NCI-H774 (cell line): ENCODE data around the gene CYRIA.

Experiments used
- DNase-seq: peaks from one replicate; lab custom pipeline; 2025; lab: John Stamatoyannopoulos, UW

Gene CYRIA

DNA sequence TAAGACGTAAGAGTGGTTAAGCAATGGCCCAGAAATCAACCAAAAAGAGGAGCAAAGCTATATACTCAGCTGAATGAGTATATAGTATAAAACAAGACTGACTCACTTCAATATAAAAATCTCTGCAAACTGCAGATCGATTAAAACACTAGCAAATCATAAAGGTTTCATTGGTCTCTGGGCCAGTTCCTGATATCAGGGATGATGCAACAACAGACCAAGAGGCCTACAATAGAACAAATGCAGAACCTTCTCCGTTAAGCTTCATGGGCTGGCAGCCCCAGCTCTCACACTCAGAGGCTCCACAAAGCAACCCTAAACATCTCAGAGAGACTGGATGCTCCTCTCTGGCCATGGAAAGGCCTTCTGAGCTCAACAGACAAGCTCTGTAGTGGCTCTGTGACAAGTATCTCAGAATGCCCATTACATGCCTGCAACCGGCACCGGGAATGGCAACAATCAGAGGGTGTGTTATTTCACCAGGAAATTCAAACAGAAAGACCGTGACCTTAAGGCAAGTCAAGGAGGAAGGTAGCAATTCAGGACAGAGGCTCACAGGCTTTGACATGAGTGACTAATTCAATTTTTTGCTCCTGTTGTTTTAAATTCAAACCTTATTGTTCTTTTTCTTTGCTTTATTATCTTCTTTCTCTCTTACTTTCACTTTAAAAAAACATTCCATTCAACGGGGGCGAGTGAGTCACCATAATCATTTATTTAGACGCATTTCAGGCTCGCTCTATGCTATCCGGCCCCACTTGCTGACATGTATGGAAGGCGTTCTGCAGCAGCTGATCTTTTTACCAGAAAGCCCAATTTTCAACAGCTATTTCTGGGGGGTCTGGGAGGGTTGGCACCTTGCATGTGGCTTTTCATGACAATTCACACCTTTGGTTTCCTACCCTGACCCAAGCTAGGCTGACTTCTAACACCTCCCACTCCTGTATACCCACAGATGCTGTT is 15.1 kb downstream of the CYRIA start:
- DNase-seq, result no peak

DNA sequence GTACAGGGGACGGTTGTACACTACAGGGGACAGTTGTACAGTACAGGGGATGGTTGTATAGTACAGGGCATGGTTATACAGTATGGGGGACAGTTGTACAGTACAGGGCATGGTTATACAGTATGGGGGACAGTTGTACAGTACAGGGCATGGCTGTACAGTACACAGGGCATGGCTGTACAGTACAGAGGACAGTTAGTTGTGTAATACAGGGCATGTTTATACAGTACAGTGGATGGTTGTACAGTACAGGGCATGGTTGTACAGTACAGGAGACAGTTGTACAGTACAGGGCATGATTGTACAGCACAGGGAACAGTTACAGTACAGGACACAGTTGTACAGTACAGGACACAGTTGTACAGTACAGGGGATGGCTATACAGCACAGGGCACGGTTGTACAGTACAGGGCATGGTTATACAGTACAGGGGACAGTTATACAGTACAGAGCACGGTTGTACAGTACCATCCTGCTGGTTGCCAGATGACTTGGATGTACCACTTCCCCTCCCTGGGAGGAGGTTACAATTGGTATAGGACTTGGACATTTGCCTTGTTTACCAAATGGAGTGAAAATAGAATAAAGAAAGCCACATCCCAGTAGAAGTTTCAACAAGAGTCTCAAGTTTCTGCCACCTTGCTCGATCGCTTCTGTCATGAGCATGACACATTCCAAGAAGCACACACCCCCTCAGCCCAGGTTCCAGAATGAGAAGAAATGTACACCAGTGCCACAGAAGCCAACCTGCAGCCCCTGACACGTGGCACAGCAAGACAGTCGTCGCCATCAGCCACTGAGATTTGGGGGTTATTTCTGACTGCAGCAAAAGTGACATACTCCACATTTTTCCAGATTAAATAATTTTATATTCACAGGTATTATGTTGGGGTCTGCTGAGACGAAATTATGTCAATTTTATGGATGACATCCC is 16.0 kb downstream of the CYRIA start:
- no peak for DNase-seq

- DNase-seq, result no peak
Observed at GRCh38 chr2:16647992-16648617, 17.5 kb downstream of the CYRIA start.

- DNase-seq, result no peak
Observed at GRCh38 chr2:16645775-16646559, 19.7 kb downstream of the CYRIA start.

DNA sequence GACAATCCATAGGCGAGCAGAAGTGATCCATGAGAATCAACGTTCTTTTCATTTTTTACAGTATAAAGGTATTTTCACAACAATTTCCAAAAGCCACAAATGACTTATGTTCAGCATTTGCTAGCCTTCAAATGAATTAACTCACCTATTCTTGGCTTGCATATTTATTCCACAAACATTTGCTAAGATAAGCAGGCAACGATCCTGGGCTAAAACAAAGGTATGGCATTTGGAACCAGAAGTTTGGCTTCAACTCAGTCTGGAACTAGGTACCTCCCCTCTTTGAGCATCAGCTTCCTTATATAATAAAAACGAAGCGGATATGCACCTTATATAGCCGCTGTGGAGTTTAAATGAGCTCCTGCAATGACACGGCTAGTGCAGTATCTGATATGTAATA is 20.5 kb downstream of the CYRIA start:
- DNase-seq, result no peak

DNA sequence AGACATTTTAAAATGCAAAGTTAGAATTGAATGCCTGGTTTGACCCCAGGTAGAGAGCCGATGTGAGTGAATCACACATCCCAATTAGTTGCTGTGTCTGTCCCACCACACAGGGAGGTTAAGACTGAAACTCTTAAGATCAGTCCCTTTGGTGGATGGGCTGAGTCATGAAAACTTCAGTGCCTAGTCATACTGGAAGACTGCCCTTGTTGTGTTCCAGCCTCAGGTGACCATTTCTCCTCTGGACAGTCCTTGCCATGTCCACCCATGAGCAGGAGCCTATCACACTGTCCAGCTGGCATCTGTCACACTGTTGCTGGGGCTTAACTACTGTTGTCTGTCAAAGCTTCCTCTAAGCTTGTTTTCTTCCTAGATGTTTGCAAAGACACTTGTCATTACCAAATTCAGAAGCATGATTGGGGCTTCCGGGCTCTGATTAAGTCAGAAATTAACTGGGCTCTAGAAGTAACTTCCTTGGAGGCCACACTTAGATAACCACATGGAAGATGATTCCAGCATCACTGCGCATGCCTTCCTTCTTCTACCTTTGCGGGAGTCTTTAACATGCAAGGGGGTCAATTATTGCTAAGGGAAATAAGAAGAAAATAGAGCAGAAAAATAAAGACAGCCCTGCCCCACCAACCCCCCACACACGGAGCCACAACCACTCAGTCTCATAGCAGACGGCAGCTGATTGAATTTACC is 21.3 kb downstream of the CYRIA start:
- no peak for DNase-seq

- no peak for DNase-seq
Observed at GRCh38 chr2:16643099-16643498, 22.5 kb downstream of the CYRIA start.

GRCh38 chr2:16642088-16642487 is 23.5 kb downstream of the CYRIA start:
- no peak for DNase-seq

GRCh38 chr2:16641509-16641908 is 24.1 kb downstream of the CYRIA start:
- no peak for DNase-seq

- DNase-seq, result no peak
Observed at GRCh38 chr2:16640867-16641266, 24.8 kb downstream of the CYRIA start.

DNA sequence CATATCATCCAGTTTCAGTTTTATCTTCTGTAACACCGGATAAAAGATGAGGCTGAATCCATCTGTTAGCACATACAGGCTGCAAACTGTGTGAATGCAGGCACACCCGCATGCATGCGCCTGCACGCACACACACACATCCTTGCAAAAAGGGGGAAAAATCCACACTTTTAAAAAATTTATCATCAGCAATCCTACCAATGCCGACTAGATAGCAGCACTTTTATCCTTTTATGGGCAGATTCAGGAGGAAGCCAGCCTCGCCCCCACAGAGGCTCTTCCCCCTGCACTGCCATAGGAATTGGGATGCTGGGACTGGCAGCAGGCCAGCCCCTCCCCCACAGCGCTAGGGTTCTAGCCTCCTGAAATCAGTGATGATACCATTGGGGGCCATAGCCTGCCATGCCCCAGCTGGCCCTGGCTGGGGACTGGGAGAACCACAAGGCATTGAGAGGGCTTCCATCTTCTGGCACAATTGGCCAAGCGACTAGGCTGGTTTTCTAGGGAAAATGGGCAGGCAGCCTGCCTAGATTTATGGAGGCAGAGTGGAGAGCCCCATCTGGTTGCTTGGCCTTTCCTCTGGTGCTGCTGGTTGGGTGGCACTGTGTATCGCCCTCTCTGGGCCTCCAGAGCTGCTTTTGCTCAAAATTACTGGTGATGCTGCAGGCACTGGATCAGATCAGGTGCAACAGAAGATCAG is 25.5 kb downstream of the CYRIA start:
- no peak for DNase-seq

GRCh38 chr2:16639431-16639830 is 26.2 kb downstream of the CYRIA start:
- DNase-seq, result no peak

GRCh38 chr2:16638946-16639345 is 26.7 kb downstream of the CYRIA start:
- no peak for DNase-seq

DNA sequence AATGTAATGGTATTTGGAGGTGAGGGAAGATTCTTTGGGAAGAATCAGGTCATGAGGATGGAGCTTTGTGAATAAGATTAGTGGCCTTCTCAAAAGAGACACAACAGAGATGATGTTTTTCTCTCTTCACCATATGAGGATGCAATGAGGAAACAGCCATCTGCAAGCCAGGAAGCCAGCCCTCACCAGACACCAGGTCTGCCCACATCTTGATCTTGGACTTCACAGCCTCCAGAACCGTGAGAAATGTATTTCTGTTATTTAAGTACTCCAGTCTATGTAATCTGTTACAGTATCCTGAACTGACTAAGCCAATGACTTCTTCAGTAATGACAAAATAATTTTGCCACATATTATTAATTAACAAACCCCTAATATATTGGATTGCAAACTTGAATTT is 28.3 kb downstream of the CYRIA start:
- no peak for DNase-seq

DNA sequence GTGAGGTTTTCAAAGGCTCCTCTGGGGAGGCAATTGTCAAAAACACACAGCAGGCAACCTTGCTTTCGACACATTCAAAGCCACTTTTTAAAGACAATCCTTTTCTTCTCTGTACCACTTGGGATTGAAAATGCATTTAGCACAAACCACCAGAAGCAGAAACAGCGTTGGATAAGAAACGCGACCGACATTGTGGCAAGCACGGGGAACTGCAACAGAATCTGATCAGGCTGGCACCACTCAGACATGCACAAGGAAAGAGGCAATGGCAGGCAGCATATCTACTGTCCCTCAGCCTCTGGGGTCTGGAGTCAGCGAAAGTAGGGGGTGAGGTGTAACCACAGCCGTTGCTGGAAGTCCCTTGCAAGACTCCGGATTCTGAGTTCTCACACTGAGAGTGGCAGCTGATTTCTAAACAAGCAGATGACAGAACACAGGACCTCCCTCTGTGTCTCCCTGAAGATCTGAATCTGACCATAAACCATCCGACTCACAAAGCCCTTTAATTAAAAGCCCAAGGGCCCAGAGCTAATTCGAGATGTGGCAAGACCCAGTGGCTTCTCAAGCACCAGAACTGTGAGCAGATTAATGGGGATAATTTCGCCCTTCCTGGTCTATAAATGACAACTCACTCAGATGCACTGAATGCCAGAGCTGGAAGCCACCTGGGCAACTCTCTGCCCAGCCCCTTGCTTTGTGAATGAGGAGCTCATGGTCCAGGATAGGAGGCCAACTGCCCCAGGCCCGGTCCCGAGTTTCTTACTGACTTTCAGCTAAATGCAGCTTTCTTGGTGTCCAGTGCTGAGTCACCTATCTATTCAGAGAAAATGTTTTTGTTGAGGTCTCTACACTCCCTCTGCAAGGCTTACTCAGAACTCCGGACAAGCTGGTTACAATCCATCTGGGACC is 29.6 kb downstream of the CYRIA start:
- no peak for DNase-seq

GRCh38 chr2:16633621-16634430 is 31.8 kb downstream of the CYRIA start:
- DNase-seq, result no peak

- no peak for DNase-seq
Observed at GRCh38 chr2:16632598-16632997, 33.0 kb downstream of the CYRIA start.

DNA sequence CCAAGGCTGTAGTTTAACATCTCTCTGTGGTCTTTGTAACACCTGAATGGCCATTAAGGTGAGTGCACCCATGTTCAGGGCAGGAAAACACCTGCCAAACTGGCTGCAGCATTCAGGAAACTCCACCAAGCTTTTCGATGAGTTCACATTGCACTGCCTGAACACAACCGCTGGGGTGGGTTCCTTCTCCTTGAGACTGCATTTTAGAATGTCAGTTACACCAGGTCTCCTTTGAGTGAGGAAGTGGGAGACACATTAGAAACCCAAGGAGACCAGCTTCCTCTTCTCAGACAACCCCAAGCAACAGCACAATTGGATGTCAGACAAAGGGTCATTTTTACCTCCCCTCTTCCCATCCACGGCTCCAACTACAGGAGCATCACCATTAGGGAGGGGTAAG is 35.2 kb downstream of the CYRIA start:
- no peak for DNase-seq
